Activated CD4-positive, alpha-beta T cell treated with anti-CD3 and anti-CD28 coated beads, Interleukin-2, Interleukin-6, amounts not matched to agents 100 ng/mL and 50 ng/mL, durations not matched to agents 16 hours and 8 hours (primary cell): ENCODE results near the gene POU2F2.

Experiments
- DNase-seq: peaks from one replicate; pipeline ENCODE4 v3.0.0-alpha.2; 2020

POU2F2 gene

DNA sequence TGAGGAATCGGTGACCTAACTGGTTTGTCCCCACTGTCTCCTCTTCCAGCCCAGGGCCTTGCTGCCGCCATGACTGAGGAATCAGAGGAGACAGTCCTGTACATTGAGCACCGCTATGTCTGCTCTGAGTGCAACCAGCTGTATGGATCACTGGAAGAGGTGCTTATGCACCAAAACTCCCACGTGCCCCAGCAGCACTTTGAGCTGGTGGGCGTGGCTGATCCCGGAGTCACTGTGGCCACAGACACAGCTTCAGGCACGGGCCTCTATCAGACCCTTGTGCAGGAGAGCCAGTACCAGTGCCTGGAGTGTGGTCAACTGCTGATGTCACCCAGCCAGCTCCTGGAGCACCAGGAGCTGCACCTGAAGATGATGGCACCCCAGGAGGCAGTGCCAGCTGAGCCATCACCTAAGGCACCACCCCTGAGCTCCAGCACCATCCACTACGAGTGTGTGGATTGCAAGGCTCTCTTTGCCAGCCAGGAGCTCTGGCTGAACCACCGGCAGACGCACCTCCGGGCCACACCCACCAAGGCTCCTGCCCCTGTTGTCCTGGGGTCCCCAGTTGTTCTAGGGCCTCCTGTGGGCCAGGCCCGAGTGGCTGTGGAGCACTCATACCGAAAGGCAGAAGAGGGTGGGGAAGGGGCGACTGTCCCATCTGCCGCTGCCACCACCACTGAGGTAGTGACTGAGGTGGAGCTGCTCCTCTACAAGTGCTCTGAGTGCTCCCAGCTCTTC is 53.5 kb downstream of the POU2F2 start:
- no peak for DNase-seq

- no peak for DNase-seq
Measured at GRCh38 chr19:42078058-42078457, 54.2 kb downstream of the POU2F2 start.

DNA sequence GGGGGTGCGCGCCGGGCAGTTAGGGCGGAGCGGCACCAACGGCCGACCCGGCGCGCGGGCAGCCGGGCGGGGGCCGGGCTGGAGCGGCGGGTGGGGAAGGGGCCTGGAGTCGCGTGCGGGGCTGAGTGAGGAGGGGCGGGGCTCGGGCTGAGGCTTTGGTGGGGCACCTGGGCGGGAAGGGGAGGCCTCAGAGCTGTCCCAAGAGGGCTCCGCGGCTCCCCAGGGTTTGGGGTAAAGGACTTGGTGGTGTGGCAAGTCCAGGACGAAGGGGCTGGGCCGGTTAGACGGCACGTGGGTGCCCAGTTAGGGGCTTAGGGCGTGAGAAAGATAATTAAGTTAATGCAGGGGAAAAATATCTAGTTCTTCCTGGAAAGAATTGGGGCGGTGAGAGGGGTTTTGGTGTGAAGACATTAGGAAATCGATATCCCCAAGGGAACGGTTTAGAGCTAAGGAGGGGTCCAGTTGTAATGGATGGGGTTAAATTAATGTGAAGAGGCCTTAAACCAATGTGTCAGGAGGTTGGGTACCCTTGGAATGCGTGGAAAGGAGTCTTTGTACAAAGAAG is 55.8 kb downstream of the POU2F2 start:
- no peak for DNase-seq

- DNase-seq, result peak; percentile 99
Measured at GRCh38 chr19:42075616-42076379, 56.4 kb downstream of the POU2F2 start, which contains the start of gene ZNF574. ZNF574 (plus strand) TSS chr19:42076166; CDS start chr19:42078607, 2,441 bp downstream.

- no peak for DNase-seq
Measured at GRCh38 chr19:42075364-42075615, 57.0 kb downstream of the POU2F2 start.

- DNase-seq, result peak; percentile 32
Measured at GRCh38 chr19:42074513-42075363, 57.5 kb downstream of the POU2F2 start.

DNA sequence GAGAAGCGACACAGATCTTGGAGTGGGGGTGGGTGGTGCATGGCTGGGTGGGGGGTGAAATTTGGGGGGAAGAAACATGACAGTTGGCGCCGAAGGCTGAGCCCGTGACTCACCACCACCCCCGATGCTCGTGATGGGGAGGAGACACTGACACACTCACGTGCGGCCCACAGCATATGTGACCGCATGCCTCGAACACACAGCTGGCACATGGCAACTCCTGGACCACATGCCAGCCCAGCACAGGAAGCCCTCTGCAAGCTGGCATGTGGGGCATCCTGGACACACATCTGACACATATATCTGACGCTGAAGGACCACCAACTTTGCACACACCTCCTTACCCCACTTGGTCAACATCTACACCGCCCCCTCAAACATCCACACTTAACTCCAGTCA is 61.0 kb downstream of the POU2F2 start:
- DNase-seq, result no peak

GRCh38 chr19:42069619-42070351 is 62.5 kb downstream of the POU2F2 start, which contains the start of gene GRIK5:
GRIK5 (minus strand) TSS chr19:42070206; CDS start chr19:42065770, 4,436 bp downstream.
- DNase-seq, result no peak

- DNase-seq, result no peak
Measured at GRCh38 chr19:42068756-42069571, 63.3 kb downstream of the POU2F2 start.

- no peak for DNase-seq
Measured at GRCh38 chr19:42068361-42068755, 63.9 kb downstream of the POU2F2 start.

GRCh38 chr19:42067315-42067888 is 64.8 kb downstream of the POU2F2 start:
- no peak for DNase-seq

GRCh38 chr19:42066075-42066754 is 66.0 kb downstream of the POU2F2 start:
- peak; percentile 32 for DNase-seq

- DNase-seq, result no peak
Measured at GRCh38 chr19:42065511-42065910, 66.7 kb downstream of the POU2F2 start.

DNA sequence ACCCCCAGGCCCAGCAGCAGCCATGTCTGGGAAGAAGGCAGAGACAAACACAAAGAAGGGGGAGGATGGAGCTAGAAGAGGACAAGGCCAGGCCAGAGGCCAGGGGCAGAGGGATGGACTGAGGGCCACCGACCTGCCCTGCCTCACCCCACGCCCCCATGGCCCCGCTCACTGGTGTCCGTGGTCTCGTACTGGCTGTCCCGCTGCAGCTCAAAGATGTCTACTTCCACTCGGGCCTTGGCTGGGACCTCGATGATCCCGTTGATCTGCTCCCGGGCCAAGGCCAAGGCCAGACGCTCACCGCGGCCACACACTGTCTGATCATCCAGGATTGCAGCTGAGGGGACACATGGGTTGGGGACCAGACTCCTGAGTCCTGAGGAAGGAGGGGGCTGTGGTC is 67.2 kb downstream of the POU2F2 start:
- DNase-seq, result no peak

GRCh38 chr19:42064432-42064831 is 67.8 kb downstream of the POU2F2 start:
- no peak for DNase-seq

GRCh38 chr19:42062381-42062780 is 69.9 kb downstream of the POU2F2 start:
- no peak for DNase-seq

DNA sequence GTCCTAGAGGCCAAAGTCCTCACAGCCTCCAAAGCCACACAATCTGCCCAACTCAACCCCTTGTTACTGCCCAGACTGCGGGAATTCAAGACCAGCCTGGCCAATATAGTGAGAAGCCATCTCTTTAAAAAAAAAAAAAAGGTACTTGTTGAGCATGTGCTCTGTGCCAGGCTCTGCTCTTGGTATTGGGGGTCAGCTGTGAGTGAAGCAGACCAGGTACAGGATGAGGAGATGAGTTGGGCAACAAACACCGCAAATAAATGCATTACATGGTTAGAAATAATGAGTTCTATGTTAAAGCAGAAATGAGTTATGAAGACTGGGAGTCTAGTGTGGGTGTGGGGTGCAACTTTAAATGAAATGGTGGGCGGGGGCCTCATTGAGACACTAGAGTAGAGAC is 72.1 kb downstream of the POU2F2 start:
- no peak for DNase-seq

GRCh38 chr19:42059196-42059595 is 73.0 kb downstream of the POU2F2 start:
- DNase-seq, result no peak

- DNase-seq, result no peak
Measured at GRCh38 chr19:42057846-42058245, 74.4 kb downstream of the POU2F2 start.

DNA sequence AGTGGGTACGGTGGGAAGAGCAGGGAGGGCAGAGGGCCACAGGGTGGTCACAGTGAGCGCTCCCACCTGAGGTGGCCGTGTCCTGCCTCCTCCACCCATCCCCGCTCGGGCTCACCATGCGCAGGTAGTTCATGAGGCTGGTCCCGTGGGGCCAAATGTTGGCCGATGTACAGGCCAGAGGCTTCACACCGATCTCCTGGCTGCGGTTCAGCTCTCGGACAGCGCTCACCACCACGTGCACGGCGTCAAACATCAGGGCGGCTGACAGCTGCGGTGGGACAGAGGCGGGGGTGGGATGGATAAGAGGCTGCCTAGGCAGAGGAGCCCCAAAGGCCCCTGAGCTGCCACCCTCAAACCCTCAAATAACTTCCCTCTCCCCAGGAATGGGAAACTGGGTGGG is 78.0 kb downstream of the POU2F2 start:
- DNase-seq, result no peak
